NCI-H226 (cell line): Measurements from ENCODE around the gene C1orf21.

Source experiments
- DNase-seq: peaks from one replicate; pipeline ENCODE4 v3.0.0-alpha.2; 2015

Gene C1orf21

DNA sequence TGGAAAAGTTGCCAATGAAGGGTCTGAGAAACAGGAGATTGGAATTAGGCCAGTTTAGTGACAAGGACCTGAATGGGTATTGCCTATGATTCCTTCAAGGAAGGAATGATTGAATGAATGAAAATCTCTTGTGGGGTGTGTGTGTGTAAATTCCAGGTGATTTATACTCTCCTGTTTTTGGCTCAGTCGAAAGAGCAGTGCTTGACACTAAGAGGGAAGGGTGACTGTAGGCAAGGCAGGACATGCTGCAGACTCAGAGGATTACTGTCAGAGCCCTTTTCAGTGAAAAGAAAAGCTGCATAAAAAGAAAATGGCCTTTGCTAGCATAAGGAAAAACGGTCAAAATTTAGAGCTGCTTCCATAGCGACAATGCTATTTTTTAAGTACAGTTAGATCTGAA, 30.1 kb downstream of the C1orf21 start:
- DNase-seq = no peak

DNA sequence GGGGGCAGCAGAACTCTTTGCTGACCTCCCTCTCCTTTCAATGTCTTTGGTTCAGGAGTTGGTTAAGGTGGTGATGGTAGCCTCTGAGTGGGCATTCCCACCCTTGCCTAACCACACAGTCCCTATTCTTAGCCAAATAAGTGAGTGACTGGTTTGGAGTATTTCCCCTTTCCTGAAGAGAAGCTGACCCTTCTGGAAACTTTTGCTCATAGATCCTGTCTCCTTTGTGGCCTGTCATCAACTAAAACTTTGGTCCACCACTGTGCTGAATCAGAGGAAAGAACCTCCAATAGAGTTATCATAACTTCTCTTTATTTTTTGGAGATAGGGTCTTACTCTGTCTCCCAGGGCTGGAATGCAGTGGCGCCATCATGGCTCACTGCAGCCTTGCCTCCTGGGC, 31.1 kb downstream of the C1orf21 start:
- DNase-seq = no peak

DNA sequence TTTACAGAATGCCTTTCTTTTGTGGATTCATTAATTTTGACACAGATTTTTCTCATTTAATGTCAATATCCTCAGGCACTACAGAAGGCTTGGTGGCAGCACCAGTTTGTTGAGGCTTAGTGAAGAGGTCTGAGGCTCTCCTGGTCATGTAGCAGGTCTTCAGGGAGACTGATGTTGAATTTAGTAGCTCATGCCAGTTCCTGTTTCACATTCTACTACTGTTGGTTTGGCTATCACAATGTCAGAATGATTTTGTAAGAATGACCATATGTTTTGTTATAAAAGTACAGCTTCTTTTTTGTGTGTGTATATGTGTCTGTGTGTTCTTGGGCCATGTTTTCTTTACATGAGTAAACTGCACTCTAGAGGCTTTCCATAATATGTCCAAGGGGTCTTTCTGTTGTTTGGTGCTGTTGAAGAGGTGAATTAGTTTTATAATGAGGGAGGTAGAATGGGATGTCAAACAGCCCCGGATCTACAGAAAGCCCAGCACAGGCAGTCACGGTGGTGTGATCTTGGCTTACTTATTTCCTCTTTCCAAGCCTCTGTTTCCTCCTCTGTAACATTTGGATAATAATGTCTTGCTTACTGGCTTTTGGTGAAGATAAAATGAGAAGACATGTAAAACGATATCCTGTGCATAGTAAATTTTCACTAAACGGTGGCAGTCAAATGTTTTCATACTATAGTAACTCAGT, 32.0 kb downstream of the C1orf21 start:
- no peak for DNase-seq

DNA sequence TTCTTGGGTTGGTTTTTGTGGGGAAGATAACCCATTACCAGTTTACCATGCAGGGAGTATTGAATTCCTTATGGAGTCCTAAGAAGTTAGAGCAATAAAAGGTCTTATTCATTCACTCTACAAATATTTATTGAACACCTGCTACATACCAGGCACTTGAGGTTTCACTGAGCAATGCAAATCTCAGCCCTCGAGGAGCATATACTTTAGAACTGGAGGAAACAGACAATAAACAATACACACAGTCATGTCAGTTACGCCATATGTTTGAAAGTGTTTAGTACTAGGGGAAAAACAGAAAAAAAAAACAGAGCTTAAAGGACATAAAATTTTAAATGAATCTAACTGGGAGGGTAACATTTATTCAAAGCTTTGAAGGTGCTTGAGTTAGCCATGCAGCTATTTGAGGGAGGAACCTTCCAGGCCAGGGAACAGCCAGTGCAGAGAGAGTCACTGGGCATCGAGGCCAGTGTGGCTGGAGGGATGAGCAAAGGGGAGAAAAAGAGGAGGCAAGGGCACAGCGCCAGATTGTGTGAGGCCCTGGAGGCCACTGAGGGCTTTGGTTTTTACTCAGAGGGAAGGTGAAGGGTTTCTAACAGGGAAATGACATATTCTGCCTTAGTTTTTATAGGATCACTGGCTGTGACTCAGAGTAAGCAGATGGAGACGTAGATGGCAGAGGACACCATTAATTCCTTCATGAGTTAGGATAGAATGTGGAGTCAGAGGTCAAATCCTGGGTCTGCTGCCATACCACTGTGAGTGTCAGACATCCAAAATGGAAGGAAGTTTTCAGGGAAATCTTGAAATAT, 32.7 kb downstream of the C1orf21 start:
- no peak for DNase-seq

DNA sequence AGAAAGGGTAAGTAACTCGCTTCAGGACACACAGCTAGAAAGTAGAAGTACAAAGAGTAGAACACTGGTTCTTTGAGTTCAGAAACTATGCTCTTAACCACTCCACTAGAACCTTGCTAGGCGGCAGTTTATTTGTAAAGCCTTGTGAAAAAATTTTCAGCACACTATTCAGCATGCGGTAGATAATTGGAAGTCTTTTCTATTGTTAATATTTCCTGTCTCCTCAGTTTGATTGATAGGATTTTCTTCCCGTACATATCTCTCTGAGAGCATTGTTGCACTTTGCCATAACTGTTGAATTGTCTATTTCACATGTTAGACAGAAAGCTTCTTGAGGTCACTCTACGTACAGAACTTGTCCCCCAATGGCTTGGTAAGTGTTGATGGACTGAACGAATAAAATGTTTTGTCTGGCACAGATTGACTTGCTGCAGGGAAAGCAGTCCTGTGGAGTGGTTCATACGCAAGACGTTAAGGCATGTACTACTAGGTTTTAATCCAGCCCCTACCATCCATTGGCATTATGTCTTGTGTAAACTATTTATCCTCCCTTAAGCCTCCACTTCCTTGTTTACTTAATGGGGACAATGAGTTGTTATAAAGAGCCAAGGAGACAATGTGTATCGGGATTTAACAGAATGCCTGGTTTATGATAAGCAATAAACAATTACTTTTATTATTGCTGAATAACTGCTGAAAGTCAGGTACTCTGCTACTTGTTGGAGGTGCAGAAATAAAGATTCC, 35.8 kb downstream of the C1orf21 start:
- DNase-seq = no peak

DNA sequence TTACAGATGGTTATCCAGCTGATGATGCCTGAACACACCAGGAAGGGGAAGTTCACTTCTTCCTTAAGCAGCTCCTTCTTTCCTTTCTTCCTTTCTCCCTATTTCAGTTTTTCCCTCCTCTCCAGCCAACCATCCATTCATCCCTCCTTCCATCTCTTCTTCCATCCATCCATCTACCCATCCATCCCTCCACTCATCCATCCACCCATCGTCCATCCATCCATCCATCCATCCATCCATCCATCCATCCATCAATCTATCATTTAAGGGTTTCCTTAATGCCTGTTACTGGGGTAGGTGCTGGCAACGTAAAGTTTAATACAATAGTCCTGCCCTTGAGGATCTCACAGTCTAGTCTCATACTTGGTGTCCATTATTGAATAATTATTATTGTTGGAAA, 36.8 kb downstream of the C1orf21 start:
- no peak for DNase-seq

DNA sequence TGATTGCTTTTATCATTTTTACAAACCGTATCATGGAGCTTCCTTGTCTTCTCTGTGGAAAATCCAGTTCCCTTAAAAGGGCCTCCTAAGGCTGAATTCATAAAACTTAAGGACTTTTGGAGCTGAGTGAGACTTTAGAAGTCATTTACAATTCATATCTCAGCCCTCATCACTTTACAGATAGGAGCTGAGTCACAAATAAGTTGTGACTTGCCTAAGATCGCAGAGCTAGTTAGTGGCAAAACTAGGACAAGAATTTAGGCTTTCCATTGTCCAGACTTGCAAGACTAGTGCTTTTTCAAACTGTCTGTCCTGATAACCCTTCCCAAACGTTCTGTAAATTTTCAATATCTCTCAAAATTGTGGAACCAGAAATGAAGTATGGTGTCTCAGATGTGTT, 37.3 kb downstream of the C1orf21 start:
- DNase-seq = no peak

DNA sequence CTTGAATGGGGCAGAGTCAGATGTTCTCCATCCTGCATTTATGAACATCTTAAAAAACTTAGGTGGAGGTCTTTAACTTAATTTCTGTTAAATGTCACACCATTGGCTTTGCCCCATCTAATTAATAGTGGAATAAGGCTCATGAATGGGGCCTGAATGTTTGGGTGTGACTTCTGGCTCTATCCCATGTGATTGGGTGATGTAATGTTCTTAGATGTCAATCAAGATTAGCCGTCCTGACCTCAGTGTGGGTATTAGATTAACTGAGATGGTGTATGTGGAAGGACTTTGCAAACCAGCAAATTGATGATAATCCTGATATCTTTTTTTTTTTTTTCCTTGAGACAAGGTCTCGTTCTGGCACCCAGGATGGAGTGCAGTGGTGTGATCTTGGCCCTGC, 38.1 kb downstream of the C1orf21 start:
- no peak for DNase-seq

DNA sequence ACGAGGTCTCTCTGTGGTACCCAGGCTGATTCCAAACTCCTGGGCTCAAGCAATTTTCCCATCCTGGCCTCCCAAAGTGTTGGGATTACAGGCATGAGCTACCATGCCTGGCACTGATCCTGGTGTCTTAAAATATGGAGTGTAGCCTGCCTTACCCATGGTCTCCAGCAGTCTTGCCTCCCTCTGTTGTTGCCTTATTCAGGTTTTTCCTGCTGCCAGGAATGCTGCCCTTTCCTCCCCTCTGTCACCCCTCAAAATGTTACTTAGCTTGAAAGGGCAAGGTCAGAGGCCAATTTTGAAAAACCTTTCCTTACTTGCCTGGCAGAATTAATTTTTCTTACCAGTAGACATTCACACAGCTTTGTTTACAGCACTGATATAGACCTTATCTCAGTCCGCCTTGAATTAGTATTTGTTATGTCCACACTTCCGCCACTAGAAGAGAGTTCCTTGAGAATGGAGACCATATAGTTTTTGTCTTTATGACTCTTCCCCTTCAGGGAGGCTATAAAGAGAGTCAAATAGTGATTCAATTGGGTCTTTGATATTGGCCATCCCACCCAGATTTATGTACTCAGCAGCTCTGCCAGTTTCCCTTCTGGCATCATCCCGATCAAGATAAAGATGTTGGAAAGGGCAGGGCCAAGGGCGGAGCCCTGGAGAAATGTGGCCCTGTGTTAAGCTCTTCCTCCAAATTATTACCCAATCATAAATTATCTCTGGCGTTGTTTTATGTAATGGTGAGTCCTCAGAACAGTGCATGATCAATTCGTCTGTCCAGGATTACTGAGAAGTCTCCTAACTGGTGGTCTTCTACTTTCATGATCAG, 38.8 kb downstream of the C1orf21 start:
- no peak for DNase-seq

DNA sequence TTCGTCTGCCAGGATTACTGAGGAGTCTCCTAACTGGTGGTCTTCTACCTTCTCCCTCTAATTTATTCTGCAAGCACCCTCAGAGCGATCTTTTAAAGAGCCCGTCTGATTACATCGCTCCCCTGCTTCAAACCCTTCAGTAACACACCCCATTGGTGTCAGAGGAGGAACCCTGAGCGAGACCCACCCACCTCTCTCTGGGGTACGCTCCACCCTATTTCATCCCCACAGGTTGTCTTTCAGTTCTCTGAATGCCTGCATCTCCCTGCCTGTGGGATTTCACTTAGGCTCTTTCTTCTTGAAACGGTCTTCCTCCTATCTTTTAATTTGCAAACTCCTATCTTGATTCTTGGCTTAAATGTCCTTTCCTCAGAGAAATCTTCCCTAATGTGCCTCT, 39.4 kb downstream of the C1orf21 start:
- no peak for DNase-seq

DNA sequence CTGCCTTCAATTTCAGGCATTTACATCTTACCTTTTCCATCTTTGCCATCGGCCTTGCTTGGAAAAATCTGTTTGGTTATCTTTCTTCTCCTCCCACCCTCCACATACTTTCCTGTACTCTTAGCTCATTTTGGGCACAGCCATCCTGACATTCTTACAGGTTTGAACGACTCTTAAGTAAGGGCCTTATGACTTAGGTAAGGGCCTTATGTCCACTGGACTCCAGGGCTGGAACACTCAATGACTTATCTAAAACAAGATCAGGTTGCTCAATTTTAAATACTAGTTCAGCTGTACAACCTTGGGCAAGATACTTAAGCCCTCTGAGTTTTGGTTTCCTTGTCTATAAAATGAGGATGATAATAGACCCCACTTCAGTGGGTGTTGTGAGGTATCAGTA, 40.9 kb downstream of the C1orf21 start:
- DNase-seq = no peak

DNA sequence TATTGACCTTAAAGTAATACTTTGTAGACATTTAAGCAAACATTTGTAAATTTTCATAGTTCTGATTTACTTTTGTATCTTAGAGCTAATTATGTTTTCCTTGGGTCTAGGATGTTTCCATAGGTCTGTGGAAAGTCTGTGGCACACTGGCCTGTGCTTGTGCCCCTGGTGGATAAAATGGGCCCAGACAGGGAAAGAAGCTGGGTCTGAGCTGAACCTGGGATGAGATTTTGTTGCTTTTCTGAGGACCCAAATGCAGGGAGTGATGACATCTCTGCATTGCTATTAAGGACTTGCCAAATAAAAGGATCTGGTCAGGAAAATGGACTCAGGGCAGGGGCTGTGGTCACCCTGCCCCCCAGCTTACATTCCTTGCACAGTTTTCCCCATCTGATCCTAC, 41.8 kb downstream of the C1orf21 start:
- DNase-seq = no peak

DNA sequence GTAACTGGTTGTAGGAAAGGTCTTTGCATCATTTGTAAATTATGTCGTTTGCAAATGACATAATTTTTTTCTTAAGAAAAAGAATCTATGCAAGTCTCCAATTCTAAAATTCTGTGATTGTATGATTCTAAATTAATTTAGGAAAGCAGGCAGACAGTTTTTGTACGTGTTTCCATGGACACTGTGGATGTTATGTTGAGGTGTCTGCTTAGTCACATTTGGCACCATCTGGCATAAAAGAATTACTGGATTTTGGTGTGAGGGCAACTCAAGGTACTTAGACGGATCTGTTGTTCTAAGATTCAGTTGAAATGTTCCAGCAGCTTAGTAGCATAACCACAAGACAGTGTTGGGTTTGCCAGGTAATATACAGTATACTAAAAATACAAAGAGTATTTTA, 42.5 kb downstream of the C1orf21 start:
- DNase-seq = no peak

DNA sequence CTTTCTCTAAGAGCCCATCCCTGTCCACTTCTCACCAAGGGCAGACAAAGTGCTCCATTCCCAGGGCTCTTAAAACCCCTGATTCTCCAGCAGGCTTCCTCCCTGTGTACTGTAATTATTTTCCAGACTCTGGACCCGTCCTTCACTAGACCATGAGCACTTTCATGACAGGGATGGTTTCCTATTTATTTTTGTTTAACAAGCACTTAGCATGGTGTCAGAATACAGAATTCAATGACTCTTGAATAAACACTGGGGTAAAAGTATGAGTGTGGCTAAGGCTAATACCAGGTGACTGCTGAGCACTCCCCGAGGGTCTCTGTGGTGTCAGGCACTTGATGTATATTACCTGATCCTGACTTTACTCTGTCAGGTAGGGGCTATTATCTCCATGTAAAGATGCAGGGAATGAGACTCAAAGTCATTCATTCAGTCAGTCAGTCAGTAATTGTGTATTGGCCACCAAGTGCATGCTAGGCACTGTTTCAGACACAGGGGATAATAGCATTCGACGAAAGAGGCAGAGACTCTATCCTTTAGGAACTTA, 47.2 kb downstream of the C1orf21 start:
- DNase-seq = no peak

DNA sequence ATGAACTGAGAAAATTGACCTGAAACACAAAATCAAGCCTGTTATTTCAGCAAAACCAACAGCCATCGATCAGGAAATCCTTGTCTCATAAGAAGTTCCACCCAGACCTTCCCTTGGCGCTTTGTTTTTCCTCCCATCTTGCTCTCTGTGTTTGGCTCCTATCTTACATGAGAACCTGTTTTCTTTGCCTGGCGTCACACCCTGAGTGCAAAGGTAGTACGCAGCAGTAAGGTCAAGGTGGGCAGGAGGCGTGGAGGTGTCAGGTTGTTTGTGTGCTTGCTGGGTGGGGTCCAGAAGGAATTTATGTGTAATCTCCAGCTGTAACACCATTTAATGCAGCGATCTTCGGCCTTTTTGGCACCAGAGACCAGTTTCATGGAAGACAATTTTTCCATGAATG, 50.5 kb downstream of the C1orf21 start:
- DNase-seq = no peak

DNA sequence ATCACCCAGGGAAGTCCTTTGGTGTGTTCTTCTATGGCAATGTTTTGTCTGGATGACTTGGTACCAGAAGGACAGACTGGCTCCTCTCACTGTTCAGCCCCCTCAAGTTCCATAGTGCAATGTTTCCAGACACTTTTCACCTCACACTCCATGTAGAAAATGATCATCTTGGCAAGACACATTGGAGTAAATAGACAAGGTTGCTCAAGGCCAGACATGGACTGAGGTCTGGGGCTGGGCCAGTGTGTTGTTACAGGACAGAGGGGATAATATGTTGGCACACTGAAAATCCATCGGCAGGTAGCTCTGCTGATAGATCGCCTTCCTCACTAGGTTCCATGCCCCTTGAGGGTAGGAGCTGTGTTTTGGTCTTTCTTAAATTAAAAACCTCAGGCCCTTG, 51.5 kb downstream of the C1orf21 start:
- no peak for DNase-seq

DNA sequence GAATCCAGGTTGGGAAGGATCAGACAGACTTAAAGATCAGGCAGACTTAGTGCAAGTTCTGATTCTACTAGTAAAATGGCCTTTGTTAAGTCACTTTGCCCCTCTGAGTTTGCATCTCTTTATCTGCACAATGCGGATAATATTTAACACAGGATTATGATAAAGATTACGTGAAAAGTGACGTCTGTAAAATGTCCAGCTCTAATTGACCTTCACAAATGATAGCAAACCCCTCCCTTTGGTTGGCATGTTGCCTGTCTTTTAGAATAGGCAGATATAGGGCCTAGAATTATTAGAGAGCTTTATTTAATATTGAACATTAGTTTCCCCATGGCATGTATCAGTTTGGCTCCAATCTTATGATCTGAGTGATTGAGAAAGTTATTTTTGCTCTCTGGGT, 55.4 kb downstream of the C1orf21 start:
- no peak for DNase-seq

DNA sequence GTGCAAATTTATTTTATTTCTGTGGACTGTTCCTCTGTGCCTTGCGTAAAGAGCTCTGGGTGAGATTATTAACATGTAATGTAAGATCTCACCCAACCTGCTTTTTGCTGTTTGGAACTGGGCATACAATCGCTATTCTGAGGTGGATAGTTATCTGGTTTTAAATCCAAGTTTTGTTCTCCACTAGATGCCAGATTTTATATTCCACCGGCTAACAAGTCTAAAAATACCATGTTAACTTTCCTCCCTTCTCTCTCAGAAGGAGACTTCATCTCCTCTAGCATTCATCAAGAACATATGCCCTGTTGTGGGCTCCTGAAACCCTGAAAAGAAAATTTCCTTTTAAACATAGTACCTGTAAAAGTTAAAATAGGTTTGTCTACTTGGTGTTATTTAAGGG, 56.4 kb downstream of the C1orf21 start:
- no peak for DNase-seq

DNA sequence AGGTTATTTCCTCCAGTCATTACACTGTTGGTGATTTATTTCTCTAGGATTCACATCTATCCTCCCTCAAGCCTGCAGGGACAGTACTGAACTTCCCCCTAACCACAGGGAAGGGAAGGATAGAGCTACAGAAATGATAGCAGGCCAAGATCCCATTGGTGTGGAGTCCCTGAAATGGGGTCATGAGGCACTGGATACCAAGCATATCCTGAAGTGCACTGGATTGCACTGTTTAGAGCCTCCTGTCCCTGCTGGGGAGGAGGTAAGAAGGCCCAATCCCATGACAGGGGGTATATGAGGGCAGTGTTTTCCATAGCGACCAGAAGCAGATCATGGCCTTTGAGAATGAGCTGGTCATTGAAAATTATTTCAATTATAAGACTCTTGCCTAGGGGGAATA, 56.8 kb downstream of the C1orf21 start:
- no peak for DNase-seq

DNA sequence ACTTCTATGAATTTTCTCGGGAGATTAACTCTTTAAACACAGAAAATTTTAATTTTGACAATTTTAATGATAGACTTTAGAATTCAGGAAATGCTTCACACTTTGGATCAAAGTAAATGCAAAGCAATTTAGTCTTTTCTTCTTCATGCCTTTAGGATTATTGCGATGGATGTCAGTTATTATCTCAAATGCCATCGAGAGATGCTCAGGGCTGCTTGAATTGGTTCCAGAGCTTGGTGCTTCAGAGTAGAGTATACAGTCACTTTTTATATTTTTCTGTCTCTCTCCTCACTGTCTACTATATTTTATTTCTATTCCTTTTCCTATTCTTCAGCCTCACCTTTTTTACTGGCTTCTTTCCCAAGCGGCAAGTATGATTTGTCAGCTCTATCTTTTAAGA, 59.2 kb downstream of the C1orf21 start:
- no peak for DNase-seq

DNA sequence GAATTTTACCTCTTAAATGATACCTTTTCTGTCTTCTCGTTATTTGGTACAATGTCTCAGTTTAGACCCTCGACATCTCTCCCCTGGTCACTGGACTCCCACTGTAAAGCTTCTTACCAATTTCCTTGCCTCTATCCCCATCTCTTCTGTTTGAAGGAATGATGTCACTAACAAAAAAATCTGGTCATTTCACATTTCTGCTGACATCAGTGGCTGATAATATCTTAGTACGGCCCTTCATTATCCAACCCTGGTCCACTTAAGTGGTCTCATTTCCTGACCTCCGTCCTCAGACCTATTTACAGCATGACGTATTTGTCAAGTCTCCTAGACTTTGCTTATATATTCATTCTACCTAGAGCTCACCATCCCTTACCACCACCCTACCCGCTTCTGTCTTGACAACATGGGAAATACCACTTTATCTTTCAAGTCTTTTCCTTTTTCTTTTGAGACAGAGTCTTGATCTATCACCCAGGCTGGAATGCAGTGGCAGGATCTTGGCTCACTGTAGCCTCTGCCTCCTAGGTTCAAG, 60.9 kb downstream of the C1orf21 start:
- no peak for DNase-seq

DNA sequence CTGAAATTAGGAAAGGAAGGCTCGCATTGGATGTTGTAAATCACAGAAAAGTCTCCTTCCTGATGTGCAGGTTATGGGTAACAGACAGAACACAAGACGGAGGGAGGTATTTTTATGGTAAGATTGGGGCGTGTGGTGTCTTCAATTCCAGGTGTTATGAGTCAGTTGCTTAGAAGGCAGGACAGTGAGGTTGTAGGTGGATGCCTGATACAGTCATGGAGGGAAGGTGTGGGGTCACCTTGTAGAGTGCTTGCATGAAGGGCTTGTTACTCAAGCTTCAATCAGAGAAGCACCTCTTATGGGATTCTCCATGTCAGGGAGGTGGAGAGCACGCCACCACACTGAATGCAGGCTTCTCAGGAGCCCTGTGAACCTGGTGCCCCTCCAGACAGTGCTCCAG, 63.1 kb downstream of the C1orf21 start:
- no peak for DNase-seq

DNA sequence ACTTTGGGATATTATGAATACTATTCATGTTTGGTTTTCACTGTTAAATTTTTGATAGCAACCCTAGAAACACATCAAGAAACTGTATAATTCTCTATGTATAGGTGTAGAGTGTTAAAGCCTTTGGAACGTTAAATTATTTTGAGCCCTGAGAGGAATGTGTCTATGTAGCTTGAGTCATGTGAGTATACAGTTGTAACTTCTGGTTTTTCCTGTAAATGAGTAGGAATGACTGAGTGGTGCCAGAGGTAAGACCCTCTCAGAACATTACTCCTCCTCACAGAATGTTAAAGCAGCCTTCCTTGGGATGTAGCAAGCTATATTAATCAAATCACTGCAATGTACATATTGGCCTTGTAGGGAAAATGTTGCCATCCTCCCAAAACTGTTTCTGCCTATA, 69.0 kb downstream of the C1orf21 start:
- no peak for DNase-seq
